ENCODE measurements around the gene NKX2-2.
"Not testable (repeated sequence)": the region's sequence is repeated elsewhere in the genome, so short reads cannot be mapped to it uniquely, and the experiment has no call there.

Gene NKX2-2

GRCh38 chr20:21508230-21509078 lies 5.4 kb downstream of the NKX2-2 start:
- no peak for DNase-seq

DNA sequence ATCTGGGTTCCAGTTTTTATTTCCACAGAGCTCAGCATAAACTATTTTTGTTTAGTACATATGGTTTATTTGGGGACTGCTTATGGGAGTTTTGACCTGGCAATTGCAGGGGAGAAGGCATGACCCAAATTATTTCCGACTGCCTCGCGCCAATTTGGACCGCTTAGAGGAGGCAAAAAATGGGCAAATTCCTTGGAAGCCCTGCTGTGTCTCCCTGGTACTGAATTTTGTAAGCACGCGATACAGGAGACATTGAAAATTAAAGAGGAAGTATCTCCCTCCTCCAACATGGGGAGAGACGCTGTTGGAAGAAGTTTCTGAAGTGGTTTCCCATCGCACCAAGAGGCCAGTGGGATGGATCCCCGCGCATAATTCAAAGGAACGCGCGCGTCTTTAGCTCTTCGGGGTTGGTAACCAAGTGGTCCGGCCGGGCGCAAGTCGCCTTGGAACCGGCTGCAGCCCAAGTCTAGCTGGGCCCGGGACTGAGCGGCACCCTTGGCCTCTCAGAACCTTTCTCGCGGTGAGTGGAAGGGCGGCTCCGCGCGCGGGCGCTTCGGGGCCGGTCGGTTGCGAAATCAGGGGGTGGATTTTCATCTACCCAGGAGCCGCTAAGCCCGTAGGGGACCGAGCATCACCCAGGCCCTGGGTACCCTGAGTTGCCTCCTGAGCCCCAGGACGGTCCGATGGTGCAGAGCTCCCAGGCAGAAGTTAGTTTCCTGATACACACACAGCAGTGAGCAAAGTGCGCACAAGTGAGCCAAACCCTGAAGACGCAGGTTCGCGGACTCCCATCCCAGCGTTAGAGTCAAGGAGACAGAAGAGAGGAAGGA lies 6.2 kb downstream of the NKX2-2 start:
- DNase-seq, result no peak

DNA sequence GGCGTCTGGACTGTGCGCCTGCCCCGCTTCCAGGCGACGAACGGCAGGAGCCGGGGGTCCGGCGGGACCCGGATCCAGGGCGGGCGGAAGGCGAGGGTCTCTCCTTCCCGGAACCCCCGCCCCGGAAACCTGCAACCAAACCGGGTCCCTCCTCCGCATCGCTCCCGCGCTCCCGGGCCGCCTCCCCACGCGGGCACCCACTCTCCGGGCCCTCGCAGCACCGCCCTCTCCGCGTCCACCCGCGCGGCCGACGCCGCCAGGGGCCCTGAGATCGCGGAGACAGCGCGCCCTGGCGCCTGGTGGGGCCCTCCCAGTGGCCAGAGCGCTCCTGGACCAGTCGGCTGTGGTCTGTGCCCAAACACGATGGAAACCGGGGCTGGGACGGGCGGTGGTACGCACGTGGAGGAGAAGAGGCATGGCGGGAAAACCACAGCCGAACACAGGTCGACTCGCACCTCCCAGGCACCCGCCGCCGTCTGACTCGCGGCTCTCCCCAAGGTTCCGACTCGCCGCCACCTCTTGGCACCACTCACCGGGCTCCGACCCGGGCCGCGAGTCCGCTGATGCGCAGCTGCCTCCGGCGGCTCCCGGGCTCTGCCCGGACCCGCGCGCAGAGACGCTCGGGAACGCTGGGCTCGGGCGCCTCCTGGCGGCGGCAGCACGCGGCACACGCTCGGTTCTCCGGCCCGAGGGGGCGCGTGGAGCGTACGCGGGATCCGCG lies 7.9 kb downstream of the NKX2-2 start:
- peak; percentile 78 for DNase-seq

DNA sequence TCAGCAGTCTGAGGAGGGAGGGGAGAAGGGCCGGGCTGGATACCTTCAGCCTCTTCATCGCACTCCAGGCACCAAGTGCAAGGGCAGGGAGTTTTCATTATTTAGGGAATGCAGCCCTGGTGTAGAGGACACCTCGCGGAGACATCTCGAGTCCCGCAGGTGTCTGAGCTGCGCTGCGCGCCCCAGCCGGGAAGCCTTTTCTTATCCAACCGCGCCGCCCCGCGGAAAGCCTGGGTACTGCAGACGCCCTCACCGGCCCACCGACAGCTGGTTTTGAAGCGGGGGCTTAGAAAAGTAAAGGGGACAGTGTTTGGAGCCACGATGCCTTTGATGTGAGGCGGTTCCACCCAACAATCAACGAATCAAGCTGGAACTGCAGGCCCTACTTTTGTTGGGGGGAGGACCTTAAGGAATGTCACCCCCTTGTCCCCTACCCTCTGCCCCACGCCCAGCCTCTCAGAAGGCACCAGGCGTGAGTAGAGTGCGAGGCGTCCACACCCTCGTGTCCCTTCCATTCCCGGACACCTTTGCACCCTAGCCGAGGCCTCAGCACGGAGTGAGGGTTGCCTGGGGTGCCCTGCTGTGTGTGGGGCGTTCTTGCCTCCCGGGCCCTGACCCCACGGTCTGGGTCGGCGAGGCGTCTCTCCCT lies 8.6 kb downstream of the NKX2-2 start:
- peak; percentile 86 for DNase-seq

GRCh38 chr20:21504323-21504722 lies 9.5 kb downstream of the NKX2-2 start:
- DNase-seq, result no peak

- no peak for DNase-seq
Measured at GRCh38 chr20:21503345-21503744, 10.5 kb downstream of the NKX2-2 start.

DNA sequence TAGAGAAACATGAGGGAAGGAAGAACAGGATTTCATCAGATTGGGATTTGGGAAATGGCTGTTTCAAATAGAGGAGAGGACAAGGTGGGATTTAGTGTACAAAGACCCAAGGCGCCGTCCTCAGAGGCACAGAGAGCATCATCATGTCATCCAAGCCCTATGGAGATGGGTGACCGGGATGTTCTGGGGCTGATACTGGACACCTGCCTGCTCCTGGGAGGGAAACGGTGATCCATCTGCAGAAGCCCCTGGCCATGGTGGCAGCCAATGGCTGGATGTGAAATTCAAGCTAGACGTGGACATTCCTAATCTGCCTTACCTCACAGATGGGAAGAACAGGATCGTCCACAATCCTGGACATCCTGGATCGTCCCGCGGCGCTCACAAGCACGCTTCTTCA lies 12.7 kb downstream of the NKX2-2 start:
- DNase-seq, result no peak

GRCh38 chr20:21500599-21500998 lies 13.3 kb downstream of the NKX2-2 start:
- DNase-seq, result no peak

GRCh38 chr20:21499641-21500040 lies 14.2 kb downstream of the NKX2-2 start:
- DNase-seq, result no peak

- no peak for DNase-seq
Measured at GRCh38 chr20:21498635-21499034, 15.2 kb downstream of the NKX2-2 start.

DNA sequence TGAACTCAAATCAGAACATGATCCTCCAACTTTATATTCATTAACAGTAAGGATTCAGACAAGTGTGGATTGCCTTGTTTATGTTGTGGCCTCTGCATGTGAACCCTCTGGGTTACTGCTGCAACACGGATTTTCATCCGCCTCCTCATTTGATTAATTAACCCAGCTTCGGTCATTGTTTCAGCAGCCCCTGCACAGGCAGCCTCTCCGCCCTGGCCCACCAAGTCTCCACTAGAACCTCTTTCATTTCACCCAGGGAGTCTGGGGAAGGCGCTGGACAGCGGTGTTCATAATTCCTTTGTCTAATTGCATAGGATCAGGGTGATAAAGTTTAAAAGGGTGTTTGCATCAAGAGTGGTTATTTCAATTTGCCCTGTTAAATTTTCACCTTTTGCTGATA lies 15.7 kb downstream of the NKX2-2 start:
- DNase-seq, result no peak

- DNase-seq, result no peak
Measured at GRCh38 chr20:21496452-21496851, 17.4 kb downstream of the NKX2-2 start.

GRCh38 chr20:21493049-21493448 lies 20.8 kb downstream of the NKX2-2 start:
- no peak for DNase-seq

- no peak for DNase-seq
Measured at GRCh38 chr20:21490105-21490504, 23.8 kb downstream of the NKX2-2 start.

GRCh38 chr20:21480144-21480543 lies 33.7 kb downstream of the NKX2-2 start:
- DNase-seq, result not testable (repeated sequence)

- no peak for DNase-seq
Measured at GRCh38 chr20:21465799-21466198, 48.1 kb downstream of the NKX2-2 start.

- DNase-seq, result no peak
Measured at GRCh38 chr20:21464916-21465315, 48.9 kb downstream of the NKX2-2 start.
